HL-60/S4 treated with retinoic acid at 250 ng/mL for 4 days and 3 days (cell line): ENCODE data around the gene GLS.
"Not testable (repeated sequence)": the region's sequence is repeated elsewhere in the genome, so short reads cannot be mapped to it uniquely, and the experiment has no call there.

Experiments used
- in situ Hi-C: fragments of 300-500 bp; cut with MboI; formaldehyde crosslinking; loops from 2 replicates; pipeline ENCODE4 v1.7.0; 2022; ENCODE audit warnings: low sequenced_read_pairs

GLS gene

DNA sequence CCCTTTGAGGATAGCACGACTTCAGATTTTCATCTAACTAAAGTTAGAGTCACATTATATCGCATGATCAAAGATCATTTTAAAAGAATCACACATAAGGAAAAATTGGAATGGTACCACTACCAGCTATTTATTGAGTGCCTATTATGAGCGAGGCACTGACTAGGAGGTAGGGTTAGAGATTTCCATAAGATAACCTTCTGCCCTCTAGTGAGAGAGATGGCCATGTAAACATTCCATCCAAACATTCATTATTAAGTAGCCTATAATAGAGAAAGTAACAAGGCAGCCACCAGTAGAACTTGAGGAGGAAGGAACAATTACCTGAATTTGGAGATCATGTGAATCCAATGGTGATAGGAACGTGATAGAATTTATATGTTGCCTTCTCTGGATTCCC, 25.4 kb upstream of the GLS start:
- in situ Hi-C loops, result no loop called here

DNA sequence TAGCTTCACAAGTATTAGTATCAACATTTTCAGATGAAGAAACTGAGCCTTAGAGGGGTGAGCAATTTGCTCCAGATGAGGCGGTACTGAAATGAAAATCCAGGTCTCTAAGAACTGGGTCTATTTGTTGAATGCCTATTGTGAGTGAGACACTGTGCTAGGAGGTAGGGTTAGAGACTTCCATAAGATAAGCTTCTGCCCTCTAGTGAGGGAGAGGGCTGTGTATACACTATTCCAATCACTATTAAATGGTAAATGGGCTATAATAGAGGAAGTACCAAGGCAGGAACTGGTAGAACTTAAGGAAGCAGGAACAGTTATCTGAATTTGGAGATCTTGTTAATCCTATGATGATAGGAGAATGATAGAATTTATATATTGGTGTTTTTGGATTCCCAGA, 23.6 kb upstream of the GLS start:
- in situ Hi-C loops, result no loop called here

DNA sequence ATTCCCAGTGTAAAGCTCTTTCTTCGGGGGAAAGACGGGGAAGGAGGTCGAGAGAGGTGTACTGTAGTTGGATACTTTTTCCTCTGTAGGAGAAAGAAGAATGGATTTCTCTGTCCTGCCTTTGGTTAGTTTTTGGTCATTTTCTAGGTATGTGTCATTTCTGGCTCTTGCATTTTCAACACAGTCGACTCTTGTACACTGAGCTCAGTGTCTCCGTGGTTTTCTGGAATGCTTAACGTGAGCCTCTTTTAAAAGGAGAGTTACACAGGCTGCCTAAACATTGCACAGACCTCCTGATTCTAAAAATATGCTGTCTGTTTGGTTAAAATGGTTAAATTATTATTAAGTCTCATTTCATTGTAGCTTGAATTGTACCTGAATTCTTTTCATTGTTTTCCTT, 21.8 kb upstream of the GLS start:
- in situ Hi-C loops, result no loop called here

DNA sequence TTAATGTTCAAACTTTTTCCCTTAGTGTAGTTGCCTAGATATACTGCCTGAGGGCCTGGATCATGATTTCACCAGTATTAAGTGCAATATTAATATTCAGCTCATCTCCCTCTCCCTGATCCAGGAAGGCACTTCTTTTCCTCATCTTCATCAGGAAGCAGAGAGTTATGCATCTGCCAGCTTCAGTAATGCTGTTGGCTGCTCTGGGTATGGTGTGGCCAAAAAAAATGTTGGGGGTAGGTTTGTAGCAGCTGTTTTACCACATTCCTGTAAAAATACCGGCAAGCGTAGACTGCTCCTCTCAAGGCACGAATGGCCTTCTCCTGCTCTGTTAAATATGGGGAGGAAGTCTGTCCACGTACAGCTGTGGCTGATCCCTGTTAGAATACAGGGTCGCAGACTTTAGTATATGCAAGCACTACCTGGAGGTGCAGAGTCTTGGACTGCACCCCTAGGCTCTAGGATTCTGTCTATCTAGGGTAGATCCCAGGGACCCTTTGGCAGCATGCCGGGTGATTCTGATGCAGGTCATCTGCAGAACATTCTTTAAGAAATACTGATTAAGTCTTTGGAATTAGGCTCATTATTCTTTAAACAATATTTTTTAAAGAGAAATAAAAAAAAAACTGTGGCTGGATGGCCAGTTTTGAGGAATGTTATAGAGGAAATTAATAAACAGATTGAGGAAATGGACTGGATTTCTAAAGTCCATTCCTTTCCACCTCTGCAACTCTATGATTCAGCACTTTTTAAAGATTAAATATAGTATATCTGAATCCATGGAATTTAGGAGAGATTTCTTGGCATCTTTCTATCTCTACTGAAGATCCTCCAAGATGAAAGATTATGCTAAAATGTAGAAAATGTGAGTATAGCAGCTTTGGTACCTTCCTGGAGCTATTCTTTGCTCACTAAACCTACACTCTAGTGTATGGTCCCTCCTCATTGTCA, 21.0 kb upstream of the GLS start:
- in situ Hi-C loops, result no loop called here

DNA sequence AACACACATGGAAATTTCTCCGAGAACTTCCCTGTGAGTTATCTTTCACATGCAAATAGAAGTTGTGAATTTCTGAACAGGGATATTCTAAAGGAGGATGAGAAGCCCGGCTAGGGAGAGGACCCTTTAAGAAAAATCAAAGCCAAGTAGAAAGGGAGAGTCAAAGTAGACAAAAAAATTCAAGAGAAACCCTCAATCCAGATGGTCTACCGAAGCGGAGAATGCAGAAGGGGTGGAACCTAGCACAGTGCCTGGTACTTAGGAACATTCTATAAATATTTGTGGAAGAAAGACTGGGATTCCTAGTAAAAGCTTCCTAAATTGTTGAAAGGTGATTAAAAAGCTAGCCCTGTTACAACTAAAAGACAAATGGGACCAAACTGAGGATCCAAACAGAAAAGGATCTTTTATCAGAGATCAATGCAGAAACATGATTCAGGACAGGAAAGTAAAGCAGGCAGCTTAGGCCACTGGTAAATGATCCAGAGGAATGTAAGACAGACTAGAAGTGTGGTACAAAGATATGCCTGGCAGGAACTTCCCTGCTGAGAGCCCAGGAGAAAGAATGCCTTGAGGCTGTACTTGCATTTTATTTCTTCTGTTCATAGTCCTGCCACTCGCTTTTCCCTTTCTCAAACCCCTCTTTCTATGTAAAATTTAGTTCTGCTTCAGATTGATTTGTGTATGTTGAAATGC, 19.5 kb upstream of the GLS start:
- in situ Hi-C loops, result no loop called here

DNA sequence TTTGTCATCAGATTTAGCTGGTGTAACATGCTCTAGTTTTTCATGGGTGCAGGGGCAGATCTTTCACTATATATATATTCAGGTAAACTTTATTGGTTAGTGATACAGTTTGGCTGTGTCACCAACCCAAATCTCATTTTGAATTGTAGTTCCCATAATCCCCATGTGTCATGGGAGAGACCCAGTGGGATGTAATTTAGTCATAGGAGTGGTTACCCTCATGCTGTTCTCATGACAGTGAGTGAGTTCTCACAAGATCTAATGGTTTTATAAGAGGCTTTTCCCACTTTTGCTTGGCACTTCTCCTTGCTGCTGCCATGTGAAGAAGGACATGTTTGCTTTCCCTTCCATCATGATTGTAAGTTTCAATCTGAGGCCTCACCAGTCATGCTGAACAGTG, 18.5 kb upstream of the GLS start:
- in situ Hi-C loops, result not testable (repeated sequence)

DNA sequence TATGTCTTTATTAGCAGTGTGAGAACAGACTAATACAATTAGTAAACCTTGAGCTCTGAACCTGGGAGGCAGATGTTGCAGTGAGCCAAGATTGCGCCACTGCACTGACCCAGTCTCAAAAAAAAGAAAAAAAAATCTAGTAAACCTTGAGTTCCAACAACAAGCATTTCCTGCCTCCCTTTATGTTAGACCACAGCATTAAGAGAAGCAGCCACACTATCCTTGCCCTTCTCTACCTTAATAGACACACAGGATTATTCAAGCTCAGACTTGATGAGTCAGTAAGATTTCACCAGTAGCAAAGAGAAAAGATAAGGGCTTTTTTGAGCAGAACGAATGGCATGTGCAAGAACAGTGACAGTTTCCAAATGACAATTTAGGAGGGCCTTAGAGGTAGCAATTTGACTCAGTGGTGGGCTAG, 18.0 kb upstream of the GLS start:
- in situ Hi-C loops, result no loop called here

DNA sequence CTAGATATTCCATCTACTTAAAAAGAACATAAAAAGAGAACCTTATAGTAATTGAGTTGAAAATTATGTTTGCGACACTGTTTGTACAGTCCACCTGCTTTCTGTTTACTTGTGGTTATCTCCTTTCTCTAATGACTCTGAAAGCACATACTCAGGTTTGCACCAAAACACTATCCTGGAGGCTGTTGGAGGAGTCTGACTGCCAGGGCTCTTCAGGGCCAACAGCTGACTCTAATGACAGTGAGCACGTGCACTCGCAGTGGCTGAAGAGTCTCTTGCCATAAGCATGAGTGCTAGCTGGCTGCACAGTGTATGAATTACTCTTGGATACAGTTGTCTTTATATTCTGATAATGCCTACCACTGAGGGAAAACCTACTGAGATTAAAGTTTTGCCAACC, 16.7 kb upstream of the GLS start:
- in situ Hi-C loops, result no loop called here

DNA sequence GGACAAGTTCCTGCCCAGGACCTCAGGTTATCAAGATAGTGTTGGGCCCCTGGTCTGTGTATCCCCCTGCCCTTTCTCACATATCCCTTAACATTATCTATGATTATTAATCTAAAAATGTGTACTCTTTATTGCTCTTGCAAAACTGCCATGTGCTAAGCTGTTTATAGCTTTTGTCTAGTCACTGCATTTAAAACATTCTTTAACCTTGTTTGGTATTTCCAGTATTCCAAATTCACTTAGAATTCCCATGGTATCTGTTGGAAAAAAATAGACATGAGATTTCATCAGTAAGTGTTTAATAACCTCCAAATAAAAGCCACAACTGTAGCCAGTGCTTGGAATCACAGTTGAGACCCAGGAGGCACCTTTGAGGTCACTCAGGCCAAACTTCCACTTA, 16.2 kb upstream of the GLS start:
- in situ Hi-C loops, result no loop called here

DNA sequence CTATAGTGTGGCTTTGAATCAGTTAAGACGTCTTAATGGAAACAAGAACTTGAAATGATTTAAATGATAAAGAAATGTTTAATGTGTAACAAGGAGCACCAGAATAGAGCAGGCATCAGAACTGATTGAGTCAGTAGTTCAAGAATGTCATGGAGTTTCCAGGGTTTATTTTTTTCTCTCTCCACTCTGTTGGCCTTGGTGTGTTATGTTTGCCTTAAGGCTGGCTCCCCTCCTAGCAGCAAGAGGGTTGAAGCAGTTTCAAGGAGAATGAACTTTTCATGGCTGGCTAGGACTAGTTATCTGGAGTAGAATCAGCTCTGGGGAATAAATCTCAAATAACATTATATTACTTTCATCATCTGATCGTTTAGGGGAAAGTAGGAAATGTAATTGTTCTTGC, 13.4 kb upstream of the GLS start:
- in situ Hi-C loops, result no loop called here

DNA sequence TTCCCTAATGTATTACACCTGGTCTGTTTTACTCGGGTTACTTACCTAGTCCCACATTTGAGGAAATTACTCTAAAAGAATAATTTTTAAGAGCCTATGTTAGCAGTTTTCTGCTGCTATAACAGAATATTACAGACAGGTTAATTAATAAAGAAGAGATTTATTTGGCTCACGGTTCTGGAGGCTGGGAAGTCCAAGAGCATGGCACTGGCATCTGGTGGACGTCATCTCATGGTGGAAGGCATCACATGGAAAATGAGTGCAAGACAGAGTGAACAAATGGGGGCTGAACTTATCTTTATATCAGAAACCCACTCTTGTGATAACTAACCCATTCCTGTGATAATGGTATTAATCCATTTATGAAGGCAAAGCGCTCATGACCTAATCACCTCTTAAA, 12.8 kb upstream of the GLS start:
- in situ Hi-C loops, result no loop called here

DNA sequence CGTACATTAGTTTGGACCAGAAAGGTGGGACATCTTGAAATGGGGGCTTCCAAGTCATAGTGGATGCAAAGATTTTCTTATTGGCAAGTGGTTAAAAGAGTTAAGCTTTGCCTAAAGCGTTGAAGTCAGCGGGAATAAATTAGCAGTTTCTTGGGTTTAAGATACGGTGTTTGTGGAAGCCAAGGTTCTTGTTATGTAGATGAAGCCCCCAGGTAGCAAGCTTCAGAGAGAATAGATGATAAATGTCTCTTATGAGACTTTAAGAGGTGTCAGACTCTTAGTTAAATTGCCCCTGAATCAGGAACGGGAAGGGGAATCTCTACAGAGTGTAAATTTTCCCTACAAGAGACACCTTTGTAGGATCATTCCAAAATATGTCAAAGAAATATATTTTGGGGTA, 10.9 kb upstream of the GLS start:
- in situ Hi-C loops, result no loop called here

DNA sequence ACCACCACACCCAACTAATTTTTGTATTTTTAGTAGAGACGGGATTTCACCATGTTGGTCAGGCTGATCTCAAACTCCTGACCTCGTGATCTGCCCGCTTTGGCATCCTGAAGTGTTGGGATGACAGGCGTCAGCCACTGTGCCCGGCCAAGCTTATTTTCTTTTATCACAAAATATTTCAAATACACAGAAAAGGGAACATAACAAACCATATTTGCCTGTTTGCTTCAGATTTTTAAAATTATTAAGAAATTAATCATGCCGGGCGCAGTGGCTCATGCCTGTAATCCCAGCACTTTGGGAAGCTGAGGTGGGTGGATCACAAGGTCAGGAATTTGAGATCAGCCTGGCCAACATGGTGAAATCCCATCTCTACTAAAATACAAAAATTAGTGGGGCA, 7.2 kb upstream of the GLS start:
- in situ Hi-C loops, result not testable (repeated sequence)

DNA sequence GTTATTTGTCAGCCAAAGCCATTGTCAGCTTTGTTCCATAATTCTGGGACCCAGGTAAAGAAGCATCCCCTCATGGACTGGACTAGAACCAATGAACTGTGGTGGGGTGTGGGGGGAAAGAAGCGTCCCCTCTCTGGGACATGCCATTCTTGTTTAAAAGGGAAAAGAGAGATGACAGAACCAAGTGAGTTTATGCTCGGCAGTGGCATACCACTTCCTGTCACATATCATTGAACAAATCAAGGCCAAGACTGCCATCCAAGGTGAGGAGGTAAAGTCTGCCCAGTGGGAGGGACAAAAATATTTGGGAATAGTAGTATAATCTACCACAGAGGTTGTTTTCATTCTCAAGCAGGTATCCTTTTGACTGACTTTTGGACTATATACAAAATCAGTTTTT, 4.7 kb upstream of the GLS start:
- in situ Hi-C loops, result no loop called here

DNA sequence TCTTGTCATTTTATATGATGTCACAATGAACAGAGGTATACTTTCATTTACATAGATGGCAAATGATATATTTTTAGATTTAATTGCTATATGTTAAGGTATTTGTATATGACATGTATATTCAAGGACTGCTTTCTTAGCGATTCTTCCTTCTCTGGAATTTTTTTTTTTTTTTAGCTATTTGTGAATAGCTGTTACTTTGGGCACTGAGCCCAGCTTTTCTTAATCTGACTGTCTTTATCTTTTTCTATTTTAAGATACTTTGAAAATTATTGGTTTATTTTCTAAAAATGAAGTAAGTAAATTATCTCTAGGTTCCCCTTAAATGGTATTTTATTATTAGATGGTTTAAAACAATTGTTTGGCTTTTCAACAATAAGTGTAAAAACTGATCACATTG, 4.0 kb upstream of the GLS start:
- in situ Hi-C loops, result no loop called here

DNA sequence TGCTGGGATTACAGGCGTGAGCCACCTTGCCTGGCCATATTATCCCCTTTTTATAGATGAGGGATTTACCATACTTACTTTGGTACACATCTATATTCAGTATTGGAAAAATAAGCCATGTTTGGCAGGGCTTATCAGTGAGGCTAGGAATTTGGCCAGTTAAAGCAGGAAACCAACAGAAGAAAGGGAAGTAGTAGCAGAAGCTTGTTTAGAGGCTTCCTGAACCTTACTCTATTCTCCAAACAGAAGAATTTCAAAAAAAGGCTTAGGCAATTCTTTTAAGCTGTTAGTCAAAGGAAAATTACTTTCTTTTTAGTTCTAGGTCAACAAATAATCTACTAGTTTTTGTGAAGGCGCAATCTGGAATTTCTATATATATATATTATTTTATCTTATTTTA, 3.2 kb upstream of the GLS start:
- in situ Hi-C loops, result no loop called here

DNA sequence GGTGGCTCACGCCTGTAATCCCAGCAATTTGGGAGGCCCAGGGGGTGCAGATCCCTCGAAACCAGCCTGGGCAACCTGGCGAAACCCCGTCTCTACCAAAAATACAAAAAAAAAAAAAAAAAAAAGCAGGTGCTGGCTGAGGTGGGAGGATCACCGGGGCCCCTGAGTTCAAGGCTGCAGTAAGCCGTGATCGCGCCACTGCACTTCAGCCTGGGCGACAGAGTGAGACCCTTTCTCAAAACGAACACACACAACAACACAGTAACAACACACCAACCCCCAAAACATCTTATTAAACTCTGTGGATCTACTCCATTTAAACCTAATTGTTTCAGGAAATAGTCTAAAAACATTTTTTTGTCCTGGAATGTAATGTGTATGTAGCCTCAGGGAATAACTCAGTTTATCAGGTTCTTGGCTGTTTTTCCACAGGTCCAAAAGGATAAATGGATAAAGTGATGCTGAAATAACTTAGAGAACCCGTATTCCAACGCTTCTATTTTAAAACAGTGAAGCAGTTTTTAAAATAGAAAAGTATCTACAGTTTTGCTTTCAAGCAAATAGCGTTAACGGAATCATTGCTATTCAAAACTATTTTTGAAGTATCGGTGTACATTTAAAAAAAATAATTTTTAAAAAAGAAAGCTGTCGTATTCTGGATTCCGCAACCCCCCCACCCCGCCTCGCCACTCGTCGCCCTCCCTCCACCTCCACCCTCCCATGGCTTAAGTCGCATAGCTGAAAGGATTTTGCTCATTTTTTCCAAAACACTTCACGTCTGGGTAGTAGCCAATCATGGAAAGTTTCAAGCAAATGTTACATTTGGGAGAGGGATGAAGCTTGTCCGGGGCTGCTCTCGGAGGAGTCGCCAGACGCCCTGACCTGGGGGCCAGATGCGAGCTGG, 895 bp upstream of the GLS start:
- in situ Hi-C loops, result no loop called here

DNA sequence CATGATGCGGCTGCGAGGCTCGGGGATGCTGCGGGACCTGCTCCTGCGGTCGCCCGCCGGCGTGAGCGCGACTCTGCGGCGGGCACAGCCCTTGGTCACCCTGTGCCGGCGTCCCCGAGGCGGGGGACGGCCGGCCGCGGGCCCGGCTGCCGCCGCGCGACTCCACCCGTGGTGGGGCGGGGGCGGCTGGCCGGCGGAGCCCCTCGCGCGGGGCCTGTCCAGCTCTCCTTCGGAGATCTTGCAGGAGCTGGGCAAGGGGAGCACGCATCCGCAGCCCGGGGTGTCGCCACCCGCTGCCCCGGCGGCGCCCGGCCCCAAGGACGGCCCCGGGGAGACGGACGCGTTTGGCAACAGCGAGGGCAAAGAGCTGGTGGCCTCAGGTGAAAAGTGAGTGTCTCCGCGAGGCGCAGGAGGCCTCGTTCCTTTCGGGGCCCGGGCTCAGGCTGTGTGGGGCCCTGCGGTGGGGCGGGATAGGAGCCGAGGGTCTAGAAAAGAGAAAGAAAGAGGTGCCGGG, 520 bp downstream of the GLS start:
- in situ Hi-C loops, result no loop called here

DNA sequence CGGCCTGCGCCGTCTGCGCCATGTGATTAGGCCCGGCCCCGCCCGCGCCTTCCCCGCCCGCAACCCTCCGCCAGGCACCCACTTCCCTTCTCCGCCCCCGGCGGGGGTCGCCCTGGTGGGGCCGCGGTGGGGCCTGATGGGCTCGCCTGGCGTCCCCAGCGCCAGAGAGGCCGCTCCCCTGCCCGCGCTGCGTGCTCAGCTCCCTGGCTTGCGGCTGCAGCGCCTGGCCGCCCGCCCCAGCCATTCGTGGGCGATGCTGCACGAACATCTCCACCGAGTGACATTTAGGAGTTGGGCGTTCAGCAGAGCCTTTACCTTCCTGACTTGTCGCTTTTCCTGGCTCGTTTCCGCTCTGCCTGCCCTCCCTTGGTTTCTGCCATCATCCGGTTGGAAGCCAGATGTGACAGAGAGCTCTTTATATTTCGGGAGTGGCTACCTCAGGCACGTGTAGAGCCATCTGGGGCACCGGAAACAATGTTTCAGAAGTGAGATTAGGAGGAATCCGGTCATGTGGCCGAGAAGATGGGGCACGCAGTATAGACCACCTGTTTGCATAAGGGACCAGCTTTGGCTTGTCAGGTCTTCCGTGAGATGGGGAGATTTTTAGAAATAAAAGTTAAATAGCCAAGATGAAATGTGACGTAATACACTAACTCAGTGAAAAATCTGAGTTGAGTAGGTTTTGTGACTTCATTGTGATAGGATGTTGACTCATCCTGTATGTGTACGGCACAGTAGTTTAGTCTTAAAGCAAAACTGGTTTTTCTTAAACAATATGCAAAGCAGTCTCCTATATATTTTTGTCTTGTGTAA, 1.2 kb downstream of the GLS start:
- in situ Hi-C loops, result no loop called here

DNA sequence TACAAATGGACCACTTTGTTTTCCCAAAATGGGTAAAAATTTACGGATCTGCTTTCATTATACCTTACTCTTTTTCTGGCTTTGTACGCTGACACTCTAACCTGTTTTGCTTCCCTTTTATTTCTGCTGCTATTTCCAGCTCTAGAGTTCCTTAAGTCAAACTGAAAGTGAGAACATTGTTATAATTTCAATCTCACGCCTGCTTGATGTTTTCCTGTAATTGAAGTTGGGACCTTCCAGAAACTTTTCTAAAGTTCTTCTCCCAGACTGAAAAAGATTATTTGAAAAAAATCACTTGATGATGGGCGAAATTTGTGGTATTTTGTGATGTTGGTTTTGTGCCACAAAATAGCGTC, 1.8 kb downstream of the GLS start:
- in situ Hi-C loops, result no loop called here
